SW 1271 (cell line): ENCODE results near the gene H2BK1.

Experiments
- DNase-seq, 2 experiments: peaks; one replicate each; lab custom pipeline; 2025; lab: John Stamatoyannopoulos, UW

The H2BK1 gene

GRCh38 chr7:151202836-151203235 is 7.5 kb downstream of the H2BK1 start:
- no peak for DNase-seq

GRCh38 chr7:151201751-151202150 is 8.5 kb downstream of the H2BK1 start:
- DNase-seq, result no peak

- DNase-seq, result no peak
Observed at GRCh38 chr7:151201344-151201743, 8.9 kb downstream of the H2BK1 start.

- no peak for DNase-seq
Observed at GRCh38 chr7:151198945-151199848, 11.1 kb downstream of the H2BK1 start.

- DNase-seq, result no peak
Observed at GRCh38 chr7:151197932-151198331, 12.4 kb downstream of the H2BK1 start.

- no peak for DNase-seq
Observed at GRCh38 chr7:151195616-151196450, 14.5 kb downstream of the H2BK1 start.

- DNase-seq, result no peak
Observed at GRCh38 chr7:151194188-151194587, 16.1 kb downstream of the H2BK1 start.

- DNase-seq, result no peak
Observed at GRCh38 chr7:151193203-151193978, 16.9 kb downstream of the H2BK1 start.

GRCh38 chr7:151192002-151192539 is 18.2 kb downstream of the H2BK1 start:
- no peak for DNase-seq

GRCh38 chr7:151191544-151191943 is 18.7 kb downstream of the H2BK1 start:
- no peak for DNase-seq

- no peak for DNase-seq
Observed at GRCh38 chr7:151189038-151189437, 21.2 kb downstream of the H2BK1 start.

- no peak for DNase-seq
Observed at GRCh38 chr7:151188252-151188542, 22.1 kb downstream of the H2BK1 start.

GRCh38 chr7:151187409-151188251 is 22.7 kb downstream of the H2BK1 start:
- DNase-seq, result no peak

GRCh38 chr7:151186640-151187408 is 23.5 kb downstream of the H2BK1 start, which contains the start of gene ASB10:
Gene ASB10, minus strand, starts transcription at chr7:151187250. Its CDS starts 120 bp downstream, at chr7:151187130.
- DNase-seq, result no peak

GRCh38 chr7:151185762-151186639 is 24.3 kb downstream of the H2BK1 start:
- no peak for DNase-seq

GRCh38 chr7:151181011-151181431 is 29.3 kb downstream of the H2BK1 start:
- DNase-seq, result no peak

- DNase-seq, result no peak
Observed at GRCh38 chr7:151179946-151180345, 30.3 kb downstream of the H2BK1 start.

GRCh38 chr7:151179287-151179860 is 30.9 kb downstream of the H2BK1 start:
- DNase-seq, result no peak

GRCh38 chr7:151178831-151179230 is 31.5 kb downstream of the H2BK1 start:
- no peak for DNase-seq
